Measurements from ENCODE around the gene PCBP3.
"Not testable (repeated sequence)": the region's sequence is repeated elsewhere in the genome, so short reads cannot be mapped to it uniquely, and the experiment has no call there.

- TF ChIP-seq RAD51 (IDR thresholded peaks at IDR 0.05; ENCODE audit: borderline replicate concordance); DBP (CRISPR knock-in tag; IDR thresholded peaks at IDR 0.05; ENCODE audit: not compliant biosample characterization); ZNF646 (CRISPR knock-in tag; IDR thresholded peaks at IDR 0.05); SATB2 (CRISPR knock-in tag; IDR thresholded peaks at IDR 0.05); ZNF572 (CRISPR knock-in tag; IDR thresholded peaks at IDR 0.05); ZBTB40 (IDR thresholded peaks at IDR 0.05); ZBTB40 (CRISPR knock-in tag; IDR thresholded peaks at IDR 0.05): not testable (repeated sequence)
Observed at GRCh38 chr21:45961408-45961807, 317.9 kb downstream of the PCBP3 start.

Data from HepG2 (cell line).